ENCODE results near the gene ACBD4. TPM values are rescaled to one million over a fixed set of nuclear protein-coding genes. Genes with fewer than 3 reads are reported as not detected.
A peak's percentile ranks its signal among the peaks of the same experiment; 100 is the strongest.

ACBD4 gene
- total and polyA plus RNA-seq, 2 of the 13 experiments (the other 11 are each of a cell fraction or from before 2014, with no cell fraction given), result 16.1 to 26.9 TPM

- TF ChIP-seq, protein P1, sequence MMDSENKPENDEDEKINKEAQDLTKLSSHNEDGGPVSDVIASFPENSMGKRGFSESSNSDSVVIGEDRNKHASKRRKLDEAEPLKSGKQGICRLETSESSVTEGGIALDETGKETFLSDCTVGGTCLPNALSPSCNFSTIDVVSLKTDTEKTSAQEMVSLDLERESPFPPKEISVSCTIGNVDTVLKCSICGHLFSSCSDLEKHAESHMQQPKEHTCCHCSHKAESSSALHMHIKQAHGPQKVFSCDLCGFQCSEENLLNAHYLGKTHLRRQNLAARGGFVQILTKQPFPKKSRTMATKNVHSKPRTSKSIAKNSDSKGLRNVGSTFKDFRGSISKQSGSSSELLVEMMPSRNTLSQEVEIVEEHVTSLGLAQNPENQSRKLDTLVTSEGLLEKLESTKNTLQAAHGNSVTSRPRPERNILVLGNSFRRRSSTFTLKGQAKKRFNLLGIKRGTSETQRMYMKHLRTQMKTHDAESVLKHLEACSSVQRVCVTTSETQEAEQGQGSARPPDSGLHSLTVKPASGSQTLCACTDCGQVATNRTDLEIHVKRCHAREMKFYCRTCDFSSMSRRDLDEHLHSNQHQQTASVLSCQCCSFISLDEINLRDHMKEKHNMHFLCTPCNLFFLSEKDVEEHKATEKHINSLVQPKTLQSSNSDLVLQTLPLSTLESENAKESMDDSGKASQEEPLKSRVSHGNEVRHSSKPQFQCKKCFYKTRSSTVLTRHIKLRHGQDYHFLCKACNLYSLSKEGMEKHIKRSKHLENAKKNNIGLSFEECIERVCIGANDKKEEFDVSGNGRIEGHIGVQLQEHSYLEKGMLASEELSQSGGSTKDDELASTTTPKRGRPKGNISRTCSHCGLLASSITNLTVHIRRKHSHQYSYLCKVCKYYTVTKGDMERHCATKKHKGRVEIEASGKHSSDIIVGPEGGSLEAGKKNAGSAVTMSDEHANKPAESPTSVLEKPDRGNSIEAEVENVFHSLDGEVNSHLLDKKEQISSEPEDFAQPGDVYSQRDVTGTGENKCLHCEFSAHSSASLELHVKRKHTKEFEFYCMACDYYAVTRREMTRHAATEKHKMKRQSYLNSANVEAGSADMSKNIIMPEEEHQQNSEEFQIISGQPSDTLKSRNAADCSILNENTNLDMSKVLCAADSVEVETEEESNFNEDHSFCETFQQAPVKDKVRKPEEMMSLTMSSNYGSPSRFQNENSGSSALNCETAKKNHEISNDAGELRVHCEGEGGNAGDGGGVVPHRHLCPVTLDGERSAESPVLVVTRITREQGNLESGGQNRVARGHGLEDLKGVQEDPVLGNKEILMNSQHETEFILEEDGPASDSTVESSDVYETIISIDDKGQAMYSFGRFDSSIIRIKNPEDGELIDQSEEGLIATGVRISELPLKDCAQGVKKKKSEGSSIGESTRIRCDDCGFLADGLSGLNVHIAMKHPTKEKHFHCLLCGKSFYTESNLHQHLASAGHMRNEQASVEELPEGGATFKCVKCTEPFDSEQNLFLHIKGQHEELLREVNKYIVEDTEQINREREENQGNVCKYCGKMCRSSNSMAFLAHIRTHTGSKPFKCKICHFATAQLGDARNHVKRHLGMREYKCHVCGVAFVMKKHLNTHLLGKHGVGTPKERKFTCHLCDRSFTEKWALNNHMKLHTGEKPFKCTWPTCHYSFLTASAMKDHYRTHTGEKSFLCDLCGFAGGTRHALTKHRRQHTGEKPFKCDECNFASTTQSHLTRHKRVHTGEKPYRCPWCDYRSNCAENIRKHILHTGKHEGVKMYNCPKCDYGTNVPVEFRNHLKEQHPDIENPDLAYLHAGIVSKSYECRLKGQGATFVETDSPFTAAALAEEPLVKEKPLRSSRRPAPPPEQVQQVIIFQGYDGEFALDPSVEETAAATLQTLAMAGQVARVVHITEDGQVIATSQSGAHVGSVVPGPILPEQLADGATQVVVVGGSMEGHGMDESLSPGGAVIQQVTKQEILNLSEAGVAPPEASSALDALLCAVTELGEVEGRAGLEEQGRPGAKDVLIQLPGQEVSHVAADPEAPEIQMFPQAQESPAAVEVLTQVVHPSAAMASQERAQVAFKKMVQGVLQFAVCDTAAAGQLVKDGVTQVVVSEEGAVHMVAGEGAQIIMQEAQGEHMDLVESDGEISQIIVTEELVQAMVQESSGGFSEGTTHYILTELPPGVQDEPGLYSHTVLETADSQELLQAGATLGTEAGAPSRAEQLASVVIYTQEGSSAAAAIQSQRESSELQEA (CRISPR knock-in tag; IDR thresholded peaks at IDR 0.05; ENCODE audit: not compliant biosample characterization), result no peak
- TF ChIP-seq PPARG (CRISPR knock-in tag; conservative IDR thresholded peaks at IDR 0.05), result peak; percentile 58; the same call in 1 of the 2 replicates
- TF ChIP-seq SMC3 (IDR thresholded peaks at IDR 0.05; ENCODE audit: low read length), result peak; percentile 12
- TF ChIP-seq DZIP1 (CRISPR knock-in tag; IDR thresholded peaks at IDR 0.05), result no peak; the same call in 1 of the 2 replicates
- TF ChIP-seq SSRP1 (CRISPR knock-in tag; IDR thresholded peaks at IDR 0.05), result no peak
- no peak for TF ChIP-seq ZBED4 (CRISPR knock-in tag; IDR thresholded peaks at IDR 0.05; ENCODE audit: borderline replicate concordance)
- no peak for TF ChIP-seq CEBPG (CRISPR knock-in tag; IDR thresholded peaks at IDR 0.05)
- peak; percentile 61; the same call in 1 of the 2 replicates for TF ChIP-seq CHCHD3 (CRISPR knock-in tag; IDR thresholded peaks at IDR 0.05)
- peak; percentile 89 for TF ChIP-seq ZNF747 (CRISPR knock-in tag; IDR thresholded peaks at IDR 0.05; ENCODE audit: borderline replicate concordance)
- no peak for TF ChIP-seq MBD4 (IDR thresholded peaks at IDR 0.05; ENCODE audit: borderline replicate concordance, low read length)
- TF ChIP-seq PLSCR1 (CRISPR knock-in tag; IDR thresholded peaks at IDR 0.05; ENCODE audit: borderline replicate concordance), result no peak
- TF ChIP-seq SETDB1 (CRISPR knock-in tag; IDR thresholded peaks at IDR 0.05; ENCODE audit: borderline replicate concordance), result no peak
- TF ChIP-seq MAFF (IDR thresholded peaks at IDR 0.05; ENCODE audit: low read depth, low read length), result no peak
Measured at GRCh38 chr17:45172541-45173286, 37.2 kb downstream of the ACBD4 start (continued).
